Left lung (tissue), 10 donors: ENCODE measurements around the gene FAM227B. TPM values are rescaled to one million over a fixed set of nuclear protein-coding genes. Genes with fewer than 3 reads are reported as not detected.

ENCODE experiments used
- ATAC-seq: fragments of 200-7000 bp; cut with Tn5 transposase; one replicate; pipeline ENCODE4 v1.9.1; 2020; ENCODE audit warnings: moderate library complexity
- DNase-seq, 4 donors: peaks; one replicate each; pipeline ENCODE4 v3.0.0-alpha.2; 2013 to 2020
- H3K27ac ChIP-seq, 2 donors: fragments of 200-600 bp; sonication (generic) in 1 of 2; one replicate each; pipeline versions ENCODE4 v1.5.0 to v1.8.0; 2020 to 2021
- H3K27me3 ChIP-seq, 2 donors: fragments of 200-600 bp; sonication (generic) in 1 of 2; one replicate each; pipeline versions ENCODE4 v1.5.0 to v1.8.0; 2020 to 2021
- H3K36me3 ChIP-seq, 2 donors: fragments of 200-600 bp; sonication (generic) in 1 of 2; one replicate each; pipeline versions ENCODE4 v1.5.0 to v1.8.0; 2020 to 2021
- H3K4me1 ChIP-seq, 2 donors: fragments of 200-600 bp; one replicate each; pipeline ENCODE4 v1.8.0; 2021
- H3K4me3 ChIP-seq, 2 donors: fragments of 200-600 bp; sonication (generic) in 1 of 2; one replicate each; pipeline versions ENCODE4 v1.5.0 to v1.8.0; 2020 to 2021; ENCODE audit warnings: mild to moderate bottlenecking in 1 of 2
- H3K9me3 ChIP-seq, 2 donors: fragments of 200-600 bp; sonication (generic) in 1 of 2; one replicate each; pipeline versions ENCODE4 v1.5.0 to v1.8.0; 2020 to 2021
- CTCF ChIP-seq, 2 donors: fragments of 200-600 bp; sonication (generic) in 1 of 2; IDR thresholded peaks; one replicate each; pipeline versions ENCODE4 v1.5.0 to v1.8.0; 2021; ENCODE audit warnings: antibody characterized with exemption in 2 of 2
- intact Hi-C, 2 donors: fragments of 100-400 bp; cut with DNase I; formaldehyde crosslinking; loops; one replicate each; pipeline versions ENCODE4 v1.11.2 to v1.14.2; 2022
- polyA plus RNA-seq, 6 donors: library from polyadenylated mRNA; unstranded; fragments of 120-200 nt; gene quantifications; one replicate each; pipeline ENCODE4 v1.2.1, GENCODE V29; 2013; ENCODE audit not compliant: insufficient read length in 6 of 6
- total RNA-seq, 2 donors: library from RNA; stranded (reverse); fragmentation: NEBNext Ultra II Directional; extraction: Animal tissue kit (Norgen Biotek cat#: 25700); gene quantifications; one replicate each; pipeline ENCODE4 v1.2.1, GENCODE V29; 2021
- donor health status: DM: no; HTN: yes; CAD: no.
- donor health status: DM: no; HTN: no; CAD: no.

Gene FAM227B
- total and polyA plus RNA-seq, 8 donors: 2.3 to 17.2 (median 13.3) TPM

- Histone ChIP-seq H3K36me3 (no peaks in the 10 kb centered on the region), H3K27ac (no peak overlapping the region), H3K4me3 (no peak overlapping the region), H3K27me3 (no peaks in the 10 kb centered on the region), H3K9me3 (peaks cover 0 to 10% of the 10 kb centered on the region in 2 donors), H3K4me1 (no peaks in the 10 kb centered on the region)
- no peak for TF ChIP-seq CTCF (IDR thresholded peaks at IDR 0.05)
- ATAC-seq: no peak
- intact Hi-C loops: no loop called here
- DNase-seq: no peak
Observed at GRCh38 chr15:49506341-49506740, 114.3 kb downstream of the FAM227B start.

- DNase-seq: no peak
- no peak for TF ChIP-seq CTCF (IDR thresholded peaks at IDR 0.05)
- no peaks in the 10 kb centered on the region for H3K27me3 ChIP-seq
- H3K9me3 ChIP-seq: peaks cover 0 to 10% of the 10 kb centered on the region in 2 donors
- intact Hi-C loops: no loop called here
- H3K36me3 ChIP-seq: no peaks in the 10 kb centered on the region
- no peak for ATAC-seq
- H3K4me1 ChIP-seq: no peaks in the 10 kb centered on the region
- H3K27ac ChIP-seq: no peak overlapping the region
- H3K4me3 ChIP-seq: no peak overlapping the region
Observed at GRCh38 chr15:49501586-49501985, 119.0 kb downstream of the FAM227B start.

GRCh38 chr15:49495993-49496753 is 124.4 kb downstream of the FAM227B start:
- peak in 1 of 4 donors; percentile 3 for DNase-seq
- H3K9me3 ChIP-seq: no peaks in the 10 kb centered on the region
- intact Hi-C loops: no loop called here
- ATAC-seq: no peak
- no peaks in the 10 kb centered on the region for H3K36me3 ChIP-seq
- no peak overlapping the region for H3K27ac ChIP-seq
- H3K27me3 ChIP-seq: no peaks in the 10 kb centered on the region
- no peak for TF ChIP-seq CTCF (IDR thresholded peaks at IDR 0.05)
- no peak overlapping the region for H3K4me3 ChIP-seq
- no peaks in the 10 kb centered on the region for H3K4me1 ChIP-seq

GRCh38 chr15:49494842-49495241 is 125.8 kb downstream of the FAM227B start:
- DNase-seq (no peak), ATAC-seq (no peak)
- H3K27ac ChIP-seq: no peak overlapping the region
- intact Hi-C loops: no loop called here
- H3K27me3 ChIP-seq: no peaks in the 10 kb centered on the region
- H3K36me3 ChIP-seq: no peaks in the 10 kb centered on the region
- H3K4me1 ChIP-seq: no peaks in the 10 kb centered on the region
- H3K9me3 ChIP-seq: no peaks in the 10 kb centered on the region
- H3K4me3 ChIP-seq: no peak overlapping the region
- no peak for TF ChIP-seq CTCF (IDR thresholded peaks at IDR 0.05)

GRCh38 chr15:49492830-49493229 is 127.8 kb downstream of the FAM227B start:
- ATAC-seq: no peak
- no peak for TF ChIP-seq CTCF (IDR thresholded peaks at IDR 0.05)
- H3K27me3 ChIP-seq: no peaks in the 10 kb centered on the region
- no peaks in the 10 kb centered on the region for H3K9me3 ChIP-seq
- DNase-seq: no peak
- intact Hi-C loops: no loop called here
- H3K27ac ChIP-seq: no peak overlapping the region
- no peak overlapping the region for H3K4me3 ChIP-seq
- no peaks in the 10 kb centered on the region for H3K36me3 ChIP-seq
- no peaks in the 10 kb centered on the region for H3K4me1 ChIP-seq
